Measurements from ENCODE around the gene MAPK4.
A peak's percentile ranks its signal among the peaks of the same experiment; 100 is the strongest.

Gene MAPK4

GRCh38 chr18:50656396-50656795, 96.5 kb downstream of the MAPK4 start:
- no peak overlapping the region for H3K27ac ChIP-seq
- no peak for TF ChIP-seq ZFX (IDR thresholded peaks at IDR 0.05)
- no peak for TF ChIP-seq CTCF (conservative IDR thresholded peaks at IDR 0.05)

GRCh38 chr18:50656841-50657470, 97.1 kb downstream of the MAPK4 start:
- H3K27ac ChIP-seq, result no peak overlapping the region
- TF ChIP-seq ZFX (IDR thresholded peaks at IDR 0.05) (no peak), CTCF (conservative IDR thresholded peaks at IDR 0.05) (no peak)

GRCh38 chr18:50658601-50659000, 98.7 kb downstream of the MAPK4 start:
- TF ChIP-seq ZFX (IDR thresholded peaks at IDR 0.05) (no peak), CTCF (conservative IDR thresholded peaks at IDR 0.05) (no peak)
- H3K27ac ChIP-seq, result no peak overlapping the region

GRCh38 chr18:50659091-50660003, 99.5 kb downstream of the MAPK4 start:
- H3K27ac ChIP-seq, result no peak overlapping the region
- no peak for TF ChIP-seq CTCF (conservative IDR thresholded peaks at IDR 0.05)
- no peak for TF ChIP-seq ZFX (IDR thresholded peaks at IDR 0.05)

- no peak overlapping the region for H3K27ac ChIP-seq
- TF ChIP-seq CTCF (conservative IDR thresholded peaks at IDR 0.05), result no peak
- no peak for TF ChIP-seq ZFX (IDR thresholded peaks at IDR 0.05)
These were observed 101.1 kb downstream of the MAPK4 start for GRCh38 chr18:50661013-50661412.

GRCh38 chr18:50662177-50662576, 102.3 kb downstream of the MAPK4 start:
- peak; percentile 68 for TF ChIP-seq CTCF (conservative IDR thresholded peaks at IDR 0.05)
- no peak for TF ChIP-seq ZFX (IDR thresholded peaks at IDR 0.05)
- H3K27ac ChIP-seq, result no peak overlapping the region

- H3K27ac ChIP-seq, result no peak overlapping the region
- TF ChIP-seq CTCF (conservative IDR thresholded peaks at IDR 0.05) (no peak), ZFX (IDR thresholded peaks at IDR 0.05) (no peak)
These were observed 103.0 kb downstream of the MAPK4 start for GRCh38 chr18:50662775-50663383.

Measured in C4-2B (cell line).